ENCODE results near the gene ALG12. TPM values are rescaled to one million over a fixed set of nuclear protein-coding genes. Genes with fewer than 3 reads are reported as not detected.

The ALG12 gene
- total RNA-seq, 1 donor from 2014 or later, result 14.7 TPM

GRCh38 chr22:49877642-49878041, 40.6 kb downstream of the ALG12 start:
- no peak overlapping the region for H3K4me3 Mint-ChIP-seq (ENCODE audit: unreplicated experiment)
- TF ChIP-seq CTCF (IDR thresholded peaks at IDR 0.05; ENCODE audit: partially characterized antibody, unreplicated experiment), result no peak
- peaks cover 14% of the 10 kb centered on the region for H3K4me1 Mint-ChIP-seq (ENCODE audit: low read depth, unreplicated experiment)
- peaks cover 13% of the 10 kb centered on the region for H3K27me3 Mint-ChIP-seq (ENCODE audit: unreplicated experiment)
- no peak overlapping the region for H3K27ac Mint-ChIP-seq (ENCODE audit: unreplicated experiment)
- H3K36me3 Mint-ChIP-seq (ENCODE audit: unreplicated experiment), result peaks cover 28% of the 10 kb centered on the region
- DNase-seq, result no peak
- peaks cover 12% of the 10 kb centered on the region for H3K9me3 Mint-ChIP-seq (ENCODE audit: unreplicated experiment)

- no peak for DNase-seq
- Mint-ChIP-seq H3K4me1 (ENCODE audit: low read depth, unreplicated experiment) (peaks cover 5% of the 10 kb centered on the region), H3K36me3 (ENCODE audit: unreplicated experiment) (peaks cover 46% of the 10 kb centered on the region), H3K9me3 (ENCODE audit: unreplicated experiment) (peaks cover 15% of the 10 kb centered on the region), H3K27me3 (ENCODE audit: unreplicated experiment) (peaks cover 9% of the 10 kb centered on the region), H3K27ac (ENCODE audit: unreplicated experiment) (no peak overlapping the region), H3K4me3 (ENCODE audit: unreplicated experiment) (no peak overlapping the region)
- no peak for TF ChIP-seq CTCF (IDR thresholded peaks at IDR 0.05; ENCODE audit: partially characterized antibody, unreplicated experiment)
These were observed 44.9 kb downstream of the ALG12 start for GRCh38 chr22:49873228-49873940.

GRCh38 chr22:49872347-49872746, 45.9 kb downstream of the ALG12 start:
- H3K36me3 Mint-ChIP-seq (ENCODE audit: unreplicated experiment), result peaks cover 41% of the 10 kb centered on the region
- no peak for TF ChIP-seq CTCF (IDR thresholded peaks at IDR 0.05; ENCODE audit: partially characterized antibody, unreplicated experiment)
- peaks cover 16% of the 10 kb centered on the region for H3K9me3 Mint-ChIP-seq (ENCODE audit: unreplicated experiment)
- H3K27me3 Mint-ChIP-seq (ENCODE audit: unreplicated experiment), result peaks cover 7% of the 10 kb centered on the region
- H3K4me1 Mint-ChIP-seq (ENCODE audit: low read depth, unreplicated experiment), result peaks cover 5% of the 10 kb centered on the region
- DNase-seq, result no peak
- no peak overlapping the region for H3K27ac Mint-ChIP-seq (ENCODE audit: unreplicated experiment)
- no peak overlapping the region for H3K4me3 Mint-ChIP-seq (ENCODE audit: unreplicated experiment)

GRCh38 chr22:49871482-49871881, 46.8 kb downstream of the ALG12 start:
- no peak for TF ChIP-seq CTCF (IDR thresholded peaks at IDR 0.05; ENCODE audit: partially characterized antibody, unreplicated experiment)
- peaks cover 16% of the 10 kb centered on the region for H3K9me3 Mint-ChIP-seq (ENCODE audit: unreplicated experiment)
- no peak overlapping the region for H3K27ac Mint-ChIP-seq (ENCODE audit: unreplicated experiment)
- no peak for DNase-seq
- H3K4me1 Mint-ChIP-seq (ENCODE audit: low read depth, unreplicated experiment), result peaks cover 5% of the 10 kb centered on the region
- peaks cover 7% of the 10 kb centered on the region for H3K27me3 Mint-ChIP-seq (ENCODE audit: unreplicated experiment)
- peaks cover 45% of the 10 kb centered on the region for H3K36me3 Mint-ChIP-seq (ENCODE audit: unreplicated experiment)
- no peak overlapping the region for H3K4me3 Mint-ChIP-seq (ENCODE audit: unreplicated experiment)
